ENCODE results near the gene NR4A3. TPM values are rescaled to one million over a fixed set of nuclear protein-coding genes. Genes with fewer than 3 reads are reported as not detected.
A peak's percentile ranks its signal among the peaks of the same experiment; 100 is the strongest.

NR4A3 gene
- total and polyA plus RNA-seq, 9 of the 15 experiments (the other 6 are each of a cell fraction or from before 2014, with no cell fraction given) = 0.04 to 0.07 TPM; not detected in 7

GRCh38 chr9:99822109-99822805 lies 572 bp downstream of the NR4A3 start (continued):
- TF ChIP-seq LEF1 (IDR thresholded peaks at IDR 0.05) = no peak
- TF ChIP-seq, protein P1, sequence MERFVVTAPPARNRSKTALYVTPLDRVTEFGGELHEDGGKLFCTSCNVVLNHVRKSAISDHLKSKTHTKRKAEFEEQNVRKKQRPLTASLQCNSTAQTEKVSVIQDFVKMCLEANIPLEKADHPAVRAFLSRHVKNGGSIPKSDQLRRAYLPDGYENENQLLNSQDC (CRISPR knock-in tag; IDR thresholded peaks at IDR 0.05) = peak; percentile 44; the same call in 1 of the 2 replicates

DNA sequence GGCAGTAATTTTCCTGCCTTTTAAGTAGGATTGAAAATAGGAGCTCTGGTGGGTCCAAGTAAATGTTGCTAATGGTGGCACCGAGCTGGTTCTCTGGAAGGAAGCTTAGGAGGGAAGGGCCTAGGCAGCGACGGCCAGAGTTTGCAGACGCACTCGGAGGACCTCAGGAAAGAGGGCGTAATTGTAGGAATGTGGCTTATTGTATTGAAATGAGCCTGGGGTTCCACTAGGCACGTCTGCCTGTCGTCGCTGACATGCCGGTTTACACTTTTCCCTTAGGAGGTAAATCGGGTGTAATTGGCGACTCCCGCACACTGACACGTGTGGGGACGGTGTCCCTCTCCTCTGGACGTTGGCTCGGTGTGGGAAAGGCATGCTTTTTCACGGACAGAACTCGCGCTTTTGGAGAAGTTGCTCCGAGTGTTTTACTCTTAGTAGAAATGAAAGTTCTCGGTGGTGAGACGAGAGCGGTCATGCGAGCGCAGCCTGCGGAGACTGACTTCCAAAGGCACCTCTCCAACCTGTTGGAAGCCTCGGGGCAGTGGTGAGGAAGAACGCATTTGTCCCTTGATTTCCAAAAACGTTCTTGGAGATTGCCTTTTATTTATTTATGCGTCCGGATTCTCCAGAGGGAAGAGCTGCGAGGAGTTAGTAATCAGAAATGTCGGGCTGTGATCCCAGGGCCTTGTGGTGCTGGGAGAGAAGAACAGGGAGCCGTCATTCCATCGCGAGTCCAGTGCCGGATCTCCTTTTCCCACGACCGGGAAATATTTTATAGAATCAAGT lies 1.3 kb downstream of the NR4A3 start:
- peak in 1 of 4 experiments; percentile 11 for DNase-seq (ENCODE audit: extremely low read depth in 1 of 4, low spot score in 3 of 4)
- peaks cover 12 to 42% of the 10 kb centered on the region in 2 experiments for H3K4me1 ChIP-seq (replicated peaks in 1 of 2; ENCODE audit: control insufficient read depth in 2 of 2, insufficient read depth in 2 of 2, low read length in 2 of 2)
- peaks cover 10% of the 10 kb centered on the region; the same call in 1 of the 3 replicates for H3K79me2 ChIP-seq (ENCODE audit: control insufficient read depth, insufficient read depth, low read length)
- ChIA-PET CTCF (ENCODE audit: low intra/inter-chr PET ratio) (no interaction called here), POLR2A (no interaction called here)
- no peaks in the 10 kb centered on the region for H3K36me3 ChIP-seq (ENCODE audit: control insufficient read depth, insufficient read depth, low read length)
- intact Hi-C loops (cut with micrococcal nuclease) = loop anchor here (5.0 to 10.0 kb wide), 6 partner anchors 39 to 558 kb away; partner anchors contain the start of genes ERP44 and INVS
- no peaks in the 10 kb centered on the region for H3K9me1 ChIP-seq (ENCODE audit: control insufficient read depth, insufficient read depth, low read length)
- in situ Hi-C loops (cut with MboI) = no loop called here
- BruUV-seq (replicated peaks) = no TSS peak
- H4K20me1 ChIP-seq (replicated peaks; ENCODE audit: control insufficient read depth, insufficient read depth, low read length) = 0 out of 2 replicates have a peak, but pooled peaks cover 3% of the 10 kb centered on the region
- no peak overlapping the region for H3K27ac ChIP-seq (ENCODE audit: extremely low read depth, low read depth, low read length)
- H3K27me3 ChIP-seq (ENCODE audit: control insufficient read depth in 2 of 2, insufficient read depth in 2 of 2, low read length in 2 of 2) = peaks cover 32 to 49% of the 10 kb centered on the region in 2 experiments
- peak overlapping the region; percentile 77 for H3K4me2 ChIP-seq (ENCODE audit: insufficient read depth, low read length)
- peak overlapping the region; percentile 78 for H2AFZ ChIP-seq (ENCODE audit: low read depth, low read length)
- WGBS (ENCODE audit: insufficient coverage, low coverage, missing lambda C conversion rate) = 9% methylated on average over 33 of the region's 40 CpGs
- peak overlapping the region in 1 of 2 experiments; percentile 38; a peak in 1 of 4 replicates for H3K9ac ChIP-seq (ENCODE audit: insufficient read depth in 1 of 2, low read depth in 2 of 2, low read length in 2 of 2)
- H3K9me3 ChIP-seq (replicated peaks; ENCODE audit: control insufficient read depth, insufficient read depth, low read depth, low read length) = no peaks in the 10 kb centered on the region
- H3K4me3 ChIP-seq = peak overlapping the region; percentile 84; the same call in 1 of the 2 replicates
- FAIRE-seq = no peak
- no peak for ATAC-seq
- TF ChIP-seq FOXP1 (CRISPR knock-in tag; IDR thresholded peaks at IDR 0.05) (0 out of 2 replicates have a peak, but pooled peaks have one; percentile 34), FOXM1 (IDR thresholded peaks at IDR 0.05; ENCODE audit: low read depth) (no peak), FOXM1 (CRISPR knock-in tag; IDR thresholded peaks at IDR 0.05; ENCODE audit: low read depth) (no peak), SRF (CRISPR knock-in tag; IDR thresholded peaks at IDR 0.05) (no peak), PKNOX1 (IDR thresholded peaks at IDR 0.05) (no peak), JUN (IDR thresholded peaks at IDR 0.05; ENCODE audit: borderline replicate concordance, low read depth, low read length) (no peak), JUN (CRISPR knock-in tag; IDR thresholded peaks at IDR 0.05; ENCODE audit: borderline replicate concordance) (peak; percentile 64; the same call in 1 of the 2 replicates), EZH2 (IDR thresholded peaks at IDR 0.05; ENCODE audit: borderline replicate concordance, low read depth, low read length) (peak; percentile 99), MAX (CRISPR knock-in tag; IDR thresholded peaks at IDR 0.05) (peak; percentile 55)
- TF ChIP-seq, protein P2, sequence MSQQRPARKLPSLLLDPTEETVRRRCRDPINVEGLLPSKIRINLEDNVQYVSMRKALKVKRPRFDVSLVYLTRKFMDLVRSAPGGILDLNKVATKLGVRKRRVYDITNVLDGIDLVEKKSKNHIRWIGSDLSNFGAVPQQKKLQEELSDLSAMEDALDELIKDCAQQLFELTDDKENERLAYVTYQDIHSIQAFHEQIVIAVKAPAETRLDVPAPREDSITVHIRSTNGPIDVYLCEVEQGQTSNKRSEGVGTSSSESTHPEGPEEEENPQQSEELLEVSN (IDR thresholded peaks at IDR 0.05; ENCODE audit: borderline replicate concordance in 1 of 2, extremely low read depth in 1 of 2, insufficient read depth in 1 of 2, insufficient read length in 1 of 2, low read depth in 1 of 2, low read length in 1 of 2, poor library complexity in 1 of 2, severe bottlenecking in 1 of 2) = peak in 1 of 2 experiments; percentile 18
